Measurements from ENCODE around the gene KLF3. TPM values are rescaled to one million over a fixed set of nuclear protein-coding genes. Genes with fewer than 3 reads are reported as not detected.

KLF3 gene
- total RNA-seq, 1 experiment from 2014 or later = 14.4 TPM

DNA sequence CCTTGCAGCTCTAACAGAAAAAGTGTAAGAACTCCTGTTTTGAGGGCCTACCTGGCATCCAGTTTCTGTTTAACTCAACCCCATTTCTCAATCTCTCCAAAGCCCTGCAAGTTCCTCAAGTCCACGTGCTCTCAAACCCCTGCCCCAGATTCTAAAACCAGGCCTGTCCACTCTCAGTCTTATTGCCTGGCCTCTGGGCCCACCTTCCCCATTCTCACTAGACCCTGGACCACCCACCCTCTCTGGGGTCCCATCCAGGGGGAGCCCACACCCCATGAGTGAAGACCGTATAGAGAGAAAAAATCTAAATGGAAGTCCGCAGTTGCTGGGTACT lies 60.4 kb downstream of the KLF3 start:
- no peak for TF ChIP-seq REST (IDR thresholded peaks at IDR 0.05; ENCODE audit: insufficient read depth in 1 of 2, low read depth in 2 of 2, low read length in 1 of 2)
- no peak for TF ChIP-seq SIN3A (IDR thresholded peaks at IDR 0.05; ENCODE audit: borderline replicate concordance, insufficient read depth, low read depth, low read length)
- TF ChIP-seq CTCF (IDR thresholded peaks at IDR 0.05) = no peak
- in situ Hi-C loops (cut with HindIII; ENCODE audit: low pct_unique_long_range_greater_than_20kb, low sequenced_read_pairs) (no loop called here), intact Hi-C loops (cut with micrococcal nuclease; ENCODE audit: unreplicated experiment) (no loop called here)

GRCh38 chr4:38728631-38729141 lies 64.7 kb downstream of the KLF3 start:
- Histone ChIP-seq H3K4me1 (ENCODE audit: control insufficient read depth, insufficient read depth, low read length) (peaks cover 3% of the 10 kb centered on the region; the same call in 1 of the 2 replicates), H3K4me3 (ENCODE audit: low read depth in 2 of 2, low read length in 2 of 2) (no peak overlapping the region), H3K27me3 (ENCODE audit: control insufficient read depth, insufficient read depth, low read length) (no peaks in the 10 kb centered on the region), H3K36me3 (ENCODE audit: control insufficient read depth, insufficient read depth, low read length) (no peaks in the 10 kb centered on the region), H3K9me3 (ENCODE audit: control insufficient read depth, insufficient read depth, low read depth, low read length) (no peaks in the 10 kb centered on the region), H3K27ac (ENCODE audit: low read length) (no peak overlapping the region)
- DNase-seq (ENCODE audit: low read depth, low spot score) = no peak
- intact Hi-C loops (cut with micrococcal nuclease; ENCODE audit: unreplicated experiment) = loop anchor here (5.0 kb wide), 1 partner anchor 666 kb away; no protein-coding TSS in a partner anchor
- in situ Hi-C loops (cut with HindIII; ENCODE audit: low pct_unique_long_range_greater_than_20kb, low sequenced_read_pairs) = no loop called here
- ATAC-seq = no peak
- no TSS peak for BruUV-seq (replicated peaks)
- CTCF ChIA-PET = no interaction called here
- POLR2A ChIA-PET = interaction anchor here (0.7 kb wide), 1 partner anchor 66 kb away, joined by 3 read pairs; no protein-coding TSS in a partner anchor
- TF ChIP-seq REST (IDR thresholded peaks at IDR 0.05; ENCODE audit: insufficient read depth in 1 of 2, low read depth in 2 of 2, low read length in 1 of 2) (no peak), POLR2AphosphoS5 (IDR thresholded peaks at IDR 0.05; ENCODE audit: low read depth, low read length) (no peak), TCF7L2 (IDR thresholded peaks at IDR 0.05; ENCODE audit: low read depth, low read length) (no peak), CTCF (IDR thresholded peaks at IDR 0.05) (no peak), SIN3A (IDR thresholded peaks at IDR 0.05; ENCODE audit: borderline replicate concordance, insufficient read depth, low read depth, low read length) (no peak)

More for the DNA sequence above, 60.4 kb downstream of the KLF3 start:
- H3K27ac ChIP-seq (ENCODE audit: low read length) = no peak overlapping the region
- no peak for DNase-seq (ENCODE audit: low read depth, low spot score)
- H3K4me3 ChIP-seq (ENCODE audit: low read depth in 2 of 2, low read length in 2 of 2) = no peak overlapping the region
- CTCF ChIA-PET = no interaction called here
- H3K36me3 ChIP-seq (ENCODE audit: control insufficient read depth, insufficient read depth, low read length) = no peaks in the 10 kb centered on the region
- no TSS peak for BruUV-seq (replicated peaks)
- POLR2A ChIA-PET = no interaction called here
- H3K4me1 ChIP-seq (ENCODE audit: control insufficient read depth, insufficient read depth, low read length) = peaks cover 3% of the 10 kb centered on the region; the same call in 1 of the 2 replicates
- no peak for ATAC-seq
- no peaks in the 10 kb centered on the region for H3K27me3 ChIP-seq (ENCODE audit: control insufficient read depth, insufficient read depth, low read length)
- no peaks in the 10 kb centered on the region for H3K9me3 ChIP-seq (ENCODE audit: control insufficient read depth, insufficient read depth, low read depth, low read length)
